CD14-positive monocyte (primary cell): ENCODE measurements around the gene SLC38A8. TPM values are rescaled to one million over a fixed set of nuclear protein-coding genes. Genes with fewer than 3 reads are reported as not detected.

Experiments used
- DNase-seq, 3 donors: peaks; one replicate each; pipeline ENCODE4 v3.0.0-alpha.2; 2011 to 2022
- H2AFZ ChIP-seq: 2 replicates; pipeline ENCODE4 v1.6.0; 2012; ENCODE audit warnings: mild to moderate bottlenecking, low read depth, low read length, inconsistent platforms; ENCODE audit not compliant: insufficient read depth, poor library complexity, severe bottlenecking
- H3K27ac ChIP-seq, 2 donors: 1 replicate in 1 of 2; 2 replicates in 1 of 2; pipeline ENCODE4 v1.5.1; 2012 to 2013; ENCODE audit warnings: low read length in 2 of 2, control low read depth in 1 of 2, inconsistent platforms in 1 of 2, low read depth in 1 of 2, mild to moderate bottlenecking in 1 of 2
- H3K27me3 ChIP-seq, 2 donors: one replicate each; pipeline versions ENCODE4 v1.6.0 to v1.6.1; 2011 to 2013; ENCODE audit warnings: low read length in 2 of 2; ENCODE audit not compliant: control insufficient read depth in 2 of 2, insufficient read depth in 2 of 2
- H3K36me3 ChIP-seq, 2 donors: replicated peaks in 1 of 2; 1 replicate in 1 of 2; 2 replicates in 1 of 2; pipeline versions ENCODE4 v1.5.1 to v1.6.1; 2012 to 2013; ENCODE audit warnings: low read length in 2 of 2, control low read depth in 1 of 2, inconsistent platforms in 1 of 2, mild to moderate bottlenecking in 1 of 2; ENCODE audit not compliant: insufficient read depth in 2 of 2, control insufficient read depth in 1 of 2
- H3K4me1 ChIP-seq, 2 donors: 1 replicate in 1 of 2; 2 replicates in 1 of 2; pipeline versions ENCODE4 v1.5.1 to v1.6.1; 2012 to 2013; ENCODE audit warnings: low read length in 2 of 2, control low read depth in 1 of 2, inconsistent platforms in 1 of 2, mild to moderate bottlenecking in 1 of 2, moderate library complexity in 1 of 2; ENCODE audit not compliant: insufficient read depth in 2 of 2, control insufficient read depth in 1 of 2
- H3K4me2 ChIP-seq: replicated peaks from 2 replicates; pipeline ENCODE3; 2012; ENCODE audit warnings: low read length, moderate library complexity, mild to moderate bottlenecking; ENCODE audit not compliant: poor library complexity, severe bottlenecking; ENCODE audit errors: extremely low read depth
- H3K4me3 ChIP-seq, 3 experiments: fragments of 200-600 bp in 1 of 3; sonication (generic) in 1 of 3; replicated peaks in 1 of 3; 1 replicate in 2 of 3; 2 replicates in 1 of 3; pipeline ENCODE4 v1.5.1; 2011 to 2013; ENCODE audit warnings: low read length in 3 of 3, mild to moderate bottlenecking in 3 of 3, control low read depth in 2 of 3, low read depth in 2 of 3, inconsistent platforms in 1 of 3, moderate library complexity in 1 of 3
- H3K79me2 ChIP-seq: 2 replicates; pipeline ENCODE4 v1.6.0; 2012; ENCODE audit warnings: mild to moderate bottlenecking, control low read depth, inconsistent platforms, low read length, moderate library complexity; ENCODE audit not compliant: insufficient read depth
- H3K9ac ChIP-seq: 2 replicates; pipeline ENCODE4 v1.6.0; 2017; ENCODE audit warnings: low read length, mild to moderate bottlenecking; ENCODE audit not compliant: insufficient read depth, poor library complexity, severe bottlenecking
- H3K9me3 ChIP-seq, 2 donors: replicated peaks in 1 of 2; 1 replicate in 1 of 2; 2 replicates in 1 of 2; pipeline versions ENCODE4 v1.5.1 to v1.6.1; 2012 to 2013; ENCODE audit warnings: low read length in 2 of 2, control low read depth in 1 of 2; ENCODE audit not compliant: control insufficient read depth in 1 of 2, insufficient read depth in 1 of 2
- H4K20me1 ChIP-seq: 2 replicates; pipeline ENCODE4 v1.6.0; 2012; ENCODE audit warnings: mild to moderate bottlenecking, low read length, control low read depth, moderate library complexity; ENCODE audit not compliant: insufficient read depth
- H3K27ac Mint-ChIP-seq, 7 donors: one replicate each; pipeline ENCODE4 v1.8.0; 2020; ENCODE audit warnings: mild to moderate bottlenecking in 7 of 7, mixed read lengths in 7 of 7, moderate library complexity in 6 of 7, inconsistent platforms in 2 of 7
- H3K27me3 Mint-ChIP-seq, 3 donors: one replicate each; pipeline ENCODE4 v1.8.0; 2021 to 2022; ENCODE audit warnings: low read depth in 3 of 3, mild to moderate bottlenecking in 3 of 3, mixed read lengths in 3 of 3, moderate library complexity in 3 of 3, inconsistent platforms in 1 of 3
- H3K36me3 Mint-ChIP-seq, 2 donors: one replicate each; pipeline ENCODE4 v1.8.0; 2020; ENCODE audit warnings: mixed read lengths in 2 of 2, inconsistent platforms in 1 of 2, mild to moderate bottlenecking in 1 of 2
- H3K4me1 Mint-ChIP-seq: one replicate; pipeline ENCODE4 v1.8.0; 2020; ENCODE audit warnings: mild to moderate bottlenecking, mixed read lengths
- H3K4me3 Mint-ChIP-seq, 2 donors: one replicate each; pipeline ENCODE4 v1.8.0; 2020; ENCODE audit warnings: mild to moderate bottlenecking in 2 of 2, mixed read lengths in 2 of 2, moderate library complexity in 1 of 2
- H3K9me3 Mint-ChIP-seq, 7 donors: one replicate each; pipeline ENCODE4 v1.8.0; 2020 to 2022; ENCODE audit warnings: mixed read lengths in 7 of 7, mild to moderate bottlenecking in 6 of 7, moderate library complexity in 6 of 7, inconsistent platforms in 2 of 7
- WGBS: methylation state at CpG from one replicate; pipeline ENCODE4 v1.1.5; 2013; ENCODE audit warnings: missing lambda C conversion rate; ENCODE audit not compliant: insufficient coverage; 5-methylcytosine and 5-hydroxymethylcytosine counted together
- intact Hi-C, 2 donors: fragments of 100-400 bp; cut with micrococcal nuclease; formaldehyde crosslinking; loops; one replicate each; pipeline versions ENCODE4 v1.15.0 to v1.15.1; 2023
- polyA plus RNA-seq, 3 donors: library from polyadenylated mRNA; depleted of rRNA in 1 of 3; unstranded in 2 of 3; stranded (reverse) in 1 of 3; fragments of 300-500 nt in 2 of 3; fragments of >200 nt in 1 of 3; fragmentation: Illumina TruSeq in 2 of 3; gene quantifications; 1 replicate in 2 of 3; 2 replicates in 1 of 3; pipeline ENCODE4 v1.2.3, GENCODE V29; 2012 to 2021
- TF ChIP-seq, protein P1 (sequence below): fragments of 200-600 bp; IDR thresholded peaks from one replicate; pipeline ENCODE4 v1.8.0; 2022; ENCODE audit warnings: antibody characterized with exemption, mild to moderate bottlenecking

Gene SLC38A8
- polyA plus RNA-seq, 3 donors: not detected

DNA sequence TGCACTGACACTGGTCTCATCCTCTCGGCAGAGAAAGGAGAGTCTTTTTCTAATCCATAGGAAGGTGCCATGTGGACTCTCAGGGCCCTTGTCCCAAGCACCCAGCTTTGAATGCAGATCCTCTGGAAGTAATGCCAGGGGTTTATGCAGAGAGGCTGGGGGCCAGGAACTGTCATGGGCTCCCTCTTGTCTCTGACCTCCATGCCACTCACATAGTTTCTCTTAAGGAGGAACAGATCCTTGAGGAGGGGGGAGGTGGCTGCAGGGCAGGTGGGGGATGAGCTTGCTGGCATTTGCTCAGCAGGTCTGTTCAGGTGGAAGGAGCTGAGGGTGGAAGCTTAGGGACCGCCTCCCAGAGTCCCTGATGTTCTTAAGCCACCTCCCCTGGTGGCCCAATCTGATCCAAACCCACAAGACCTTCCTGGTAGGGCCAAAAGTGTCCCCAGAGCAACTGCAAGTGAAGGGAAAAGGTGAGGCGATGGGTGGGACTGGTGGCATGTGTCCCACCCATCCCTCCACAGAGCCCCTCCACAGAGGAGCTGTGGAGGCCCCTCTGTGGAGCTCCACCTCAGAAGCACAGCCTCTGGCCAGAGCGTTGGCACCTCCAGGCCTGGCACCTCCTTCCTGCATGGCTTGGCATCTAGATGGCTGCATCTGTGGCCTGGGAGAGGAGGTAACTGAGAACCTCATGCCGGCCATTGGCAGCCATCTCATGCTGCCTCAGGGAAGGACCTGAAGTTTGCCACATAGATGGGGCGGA is 65.4 kb downstream of the SLC38A8 start:
- Histone ChIP-seq H3K4me3 (no peak overlapping the region), H3K9ac (no peak overlapping the region), H4K20me1 (no peaks in the 10 kb centered on the region), H3K9me3 (peaks cover 19 to 29% of the 10 kb centered on the region in 2 donors), H3K79me2 (no peaks in the 10 kb centered on the region), H3K36me3 (no peaks in the 10 kb centered on the region), H2AFZ (no peak overlapping the region), H3K27ac (no peak overlapping the region), H3K4me1 (no peaks in the 10 kb centered on the region), H3K27me3 (peaks cover 0 to 2% of the 10 kb centered on the region in 2 donors), H3K4me2 (no peak overlapping the region)
- intact Hi-C loops: no loop called here
- no peaks in the 10 kb centered on the region for H3K36me3 Mint-ChIP-seq
- peaks cover 12 to 32% (median 23%) of the 10 kb centered on the region in 7 donors for H3K9me3 Mint-ChIP-seq
- no peak overlapping the region for H3K27ac Mint-ChIP-seq
- TF ChIP-seq, protein P1, sequence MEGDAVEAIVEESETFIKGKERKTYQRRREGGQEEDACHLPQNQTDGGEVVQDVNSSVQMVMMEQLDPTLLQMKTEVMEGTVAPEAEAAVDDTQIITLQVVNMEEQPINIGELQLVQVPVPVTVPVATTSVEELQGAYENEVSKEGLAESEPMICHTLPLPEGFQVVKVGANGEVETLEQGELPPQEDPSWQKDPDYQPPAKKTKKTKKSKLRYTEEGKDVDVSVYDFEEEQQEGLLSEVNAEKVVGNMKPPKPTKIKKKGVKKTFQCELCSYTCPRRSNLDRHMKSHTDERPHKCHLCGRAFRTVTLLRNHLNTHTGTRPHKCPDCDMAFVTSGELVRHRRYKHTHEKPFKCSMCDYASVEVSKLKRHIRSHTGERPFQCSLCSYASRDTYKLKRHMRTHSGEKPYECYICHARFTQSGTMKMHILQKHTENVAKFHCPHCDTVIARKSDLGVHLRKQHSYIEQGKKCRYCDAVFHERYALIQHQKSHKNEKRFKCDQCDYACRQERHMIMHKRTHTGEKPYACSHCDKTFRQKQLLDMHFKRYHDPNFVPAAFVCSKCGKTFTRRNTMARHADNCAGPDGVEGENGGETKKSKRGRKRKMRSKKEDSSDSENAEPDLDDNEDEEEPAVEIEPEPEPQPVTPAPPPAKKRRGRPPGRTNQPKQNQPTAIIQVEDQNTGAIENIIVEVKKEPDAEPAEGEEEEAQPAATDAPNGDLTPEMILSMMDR: no peak
- H3K27me3 Mint-ChIP-seq: peaks cover 18 to 23% (median 19%) of the 10 kb centered on the region in 3 donors
- no peak for DNase-seq
- H3K4me1 Mint-ChIP-seq: no peaks in the 10 kb centered on the region
- H3K4me3 Mint-ChIP-seq: no peak overlapping the region
- WGBS: 100% methylated on average over 3 of the region's 6 CpGs

DNA sequence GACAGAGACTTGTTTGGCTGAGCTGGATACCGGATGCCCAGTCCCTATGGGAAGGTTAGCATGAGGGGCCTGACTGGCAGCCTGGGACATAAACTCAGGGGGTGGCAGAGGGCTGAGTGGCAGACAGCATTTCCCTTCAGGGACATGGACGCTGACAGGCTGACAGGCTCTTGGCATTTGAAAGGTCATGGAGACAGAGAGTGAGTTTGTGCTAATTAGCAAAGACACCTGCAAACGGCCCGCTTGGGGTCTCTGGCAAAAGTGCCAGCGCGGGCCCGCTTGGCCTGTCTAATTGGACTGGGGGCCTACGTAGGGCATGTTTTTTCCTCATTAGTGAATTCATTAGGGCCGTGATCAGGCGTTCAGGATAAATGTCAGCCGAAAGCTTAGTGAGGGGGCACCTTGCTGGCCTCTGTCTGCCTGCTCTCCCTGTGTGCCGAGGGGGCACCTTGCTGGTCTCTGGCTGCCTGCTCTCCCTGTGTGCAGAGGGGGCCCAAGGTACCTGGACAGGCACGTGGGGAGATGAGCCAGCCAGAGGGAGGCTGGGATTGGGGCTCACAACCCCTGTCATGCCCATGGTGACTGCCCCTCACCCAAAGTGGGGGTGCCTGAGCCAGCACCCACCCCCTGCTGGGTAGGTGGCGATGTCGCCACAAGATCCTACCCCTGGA is 66.9 kb downstream of the SLC38A8 start:
- Histone ChIP-seq H3K27ac (no peak overlapping the region), H3K9ac (no peak overlapping the region), H3K4me1 (no peaks in the 10 kb centered on the region), H2AFZ (no peak overlapping the region), H3K4me2 (no peak overlapping the region), H3K27me3 (peaks cover 0 to 14% of the 10 kb centered on the region in 2 donors), H3K79me2 (no peaks in the 10 kb centered on the region), H3K36me3 (no peaks in the 10 kb centered on the region), H3K4me3 (no peak overlapping the region), H3K9me3 (peaks cover 19 to 29% of the 10 kb centered on the region in 2 donors), H4K20me1 (no peaks in the 10 kb centered on the region)
- TF ChIP-seq, protein P1: no peak
- 90% methylated on average over 15 of the region's 15 CpGs for WGBS
- Mint-ChIP-seq H3K4me3 (no peak overlapping the region), H3K27me3 (peaks cover 29 to 35% (median 32%) of the 10 kb centered on the region in 3 donors), H3K4me1 (no peaks in the 10 kb centered on the region), H3K36me3 (no peaks in the 10 kb centered on the region), H3K27ac (no peak overlapping the region), H3K9me3 (peaks cover 12 to 30% (median 23%) of the 10 kb centered on the region in 7 donors)
- intact Hi-C loops: no loop called here
- no peak for DNase-seq
